NT2/D1 (cell line): ENCODE measurements around the gene GALNT18.

ENCODE experiments used
- DNase-seq: peaks from one replicate; pipeline ENCODE4 v3.0.0-alpha.2; 2011; ENCODE audit warnings: low read depth, low spot score
- H3K27me3 ChIP-seq: 2 replicates; pipeline ENCODE4 v1.6.0; 2011; ENCODE audit warnings: mild to moderate bottlenecking; ENCODE audit not compliant: insufficient read length, insufficient read depth
- H3K36me3 ChIP-seq: 2 replicates; pipeline ENCODE4 v1.6.1; 2011; ENCODE audit warnings: mild to moderate bottlenecking, low read length, mixed read lengths; ENCODE audit not compliant: insufficient read depth, insufficient read length
- H3K4me1 ChIP-seq: 2 replicates; pipeline ENCODE4 v1.5.1; 2011; ENCODE audit not compliant: insufficient read depth, insufficient read length
- H3K4me3 ChIP-seq: 2 replicates; pipeline ENCODE4 v1.5.1; 2011; ENCODE audit warnings: low read depth; ENCODE audit not compliant: insufficient read length
- H3K9ac ChIP-seq: 2 replicates; pipeline ENCODE4 v1.6.0; 2011; ENCODE audit warnings: low read depth; ENCODE audit not compliant: insufficient read length
- H3K9me3 ChIP-seq: 2 replicates; pipeline ENCODE4 v1.5.1; 2011; ENCODE audit warnings: mild to moderate bottlenecking, low read length; ENCODE audit not compliant: insufficient read depth
- SUZ12 ChIP-seq: IDR thresholded peaks from 2 replicates; pipeline ENCODE4 v1.6.1; 2011; ENCODE audit not compliant: insufficient read length, insufficient read depth; ENCODE audit errors: extremely low read depth
- YY1 ChIP-seq: IDR thresholded peaks from 2 replicates; pipeline ENCODE4 v1.6.1; 2011; ENCODE audit not compliant: insufficient read length, insufficient read depth
- ZNF274 ChIP-seq: IDR thresholded peaks from 2 replicates; pipeline ENCODE4 v1.6.1; 2011; ENCODE audit warnings: mild to moderate bottlenecking, low read depth, low read length

Gene GALNT18

GRCh38 chr11:11318461-11318860 lies 303.3 kb downstream of the GALNT18 start:
- TF ChIP-seq ZNF274 (no peak), SUZ12 (no peak), YY1 (no peak)
- Histone ChIP-seq H3K4me3 (no peak overlapping the region), H3K27me3 (no peaks in the 10 kb centered on the region), H3K4me1 (no peaks in the 10 kb centered on the region), H3K9me3 (no peaks in the 10 kb centered on the region), H3K36me3 (no peaks in the 10 kb centered on the region), H3K9ac (no peak overlapping the region)
- no peak for DNase-seq

GRCh38 chr11:11316651-11317230 lies 305.1 kb downstream of the GALNT18 start:
- no peaks in the 10 kb centered on the region for H3K4me1 ChIP-seq
- no peaks in the 10 kb centered on the region for H3K36me3 ChIP-seq
- H3K9me3 ChIP-seq: no peaks in the 10 kb centered on the region
- H3K27me3 ChIP-seq: no peaks in the 10 kb centered on the region
- no peak for TF ChIP-seq SUZ12
- TF ChIP-seq YY1: no peak
- no peak for TF ChIP-seq ZNF274
- no peak overlapping the region for H3K9ac ChIP-seq
- no peak overlapping the region for H3K4me3 ChIP-seq
- no peak for DNase-seq

- Histone ChIP-seq H3K9ac (no peak overlapping the region), H3K36me3 (no peaks in the 10 kb centered on the region), H3K27me3 (no peaks in the 10 kb centered on the region), H3K9me3 (no peaks in the 10 kb centered on the region), H3K4me1 (no peaks in the 10 kb centered on the region), H3K4me3 (no peak overlapping the region)
- DNase-seq: no peak
- no peak for TF ChIP-seq YY1
- TF ChIP-seq SUZ12: no peak
- TF ChIP-seq ZNF274: no peak
These were observed 307.7 kb downstream of the GALNT18 start for GRCh38 chr11:11313902-11314692.

GRCh38 chr11:11313426-11313825 lies 308.4 kb downstream of the GALNT18 start:
- Histone ChIP-seq H3K9ac (no peak overlapping the region), H3K36me3 (no peaks in the 10 kb centered on the region), H3K9me3 (no peaks in the 10 kb centered on the region), H3K4me1 (no peaks in the 10 kb centered on the region), H3K4me3 (no peak overlapping the region), H3K27me3 (no peaks in the 10 kb centered on the region)
- no peak for DNase-seq
- TF ChIP-seq ZNF274 (no peak), YY1 (no peak), SUZ12 (no peak)

- Histone ChIP-seq H3K9ac (no peak overlapping the region), H3K27me3 (no peaks in the 10 kb centered on the region), H3K36me3 (no peaks in the 10 kb centered on the region), H3K9me3 (no peaks in the 10 kb centered on the region), H3K4me3 (no peak overlapping the region), H3K4me1 (no peaks in the 10 kb centered on the region)
- TF ChIP-seq YY1 (no peak), ZNF274 (no peak), SUZ12 (no peak)
- DNase-seq: no peak
These were observed 309.1 kb downstream of the GALNT18 start for GRCh38 chr11:11312738-11313137.

GRCh38 chr11:11311169-11311568 lies 310.6 kb downstream of the GALNT18 start:
- no peaks in the 10 kb centered on the region for H3K4me1 ChIP-seq
- DNase-seq: no peak
- no peaks in the 10 kb centered on the region for H3K9me3 ChIP-seq
- H3K4me3 ChIP-seq: no peak overlapping the region
- no peaks in the 10 kb centered on the region for H3K36me3 ChIP-seq
- no peaks in the 10 kb centered on the region for H3K27me3 ChIP-seq
- H3K9ac ChIP-seq: no peak overlapping the region
- TF ChIP-seq YY1 (no peak), ZNF274 (no peak), SUZ12 (no peak)

- Histone ChIP-seq H3K4me1 (no peaks in the 10 kb centered on the region), H3K4me3 (no peak overlapping the region), H3K9ac (no peak overlapping the region), H3K9me3 (no peaks in the 10 kb centered on the region), H3K27me3 (no peaks in the 10 kb centered on the region), H3K36me3 (no peaks in the 10 kb centered on the region)
- no peak for DNase-seq
- TF ChIP-seq YY1: no peak
- TF ChIP-seq SUZ12: no peak
- TF ChIP-seq ZNF274: no peak
These were observed 311.9 kb downstream of the GALNT18 start for GRCh38 chr11:11309906-11310305.
